ENCODE data around the gene PLXNA4. TPM values are rescaled to one million over a fixed set of nuclear protein-coding genes. Genes with fewer than 3 reads are reported as not detected.

The PLXNA4 gene
- total and polyA plus RNA-seq, 2 experiments from 2014 or later, result 7.3 to 33.3 TPM

DNA sequence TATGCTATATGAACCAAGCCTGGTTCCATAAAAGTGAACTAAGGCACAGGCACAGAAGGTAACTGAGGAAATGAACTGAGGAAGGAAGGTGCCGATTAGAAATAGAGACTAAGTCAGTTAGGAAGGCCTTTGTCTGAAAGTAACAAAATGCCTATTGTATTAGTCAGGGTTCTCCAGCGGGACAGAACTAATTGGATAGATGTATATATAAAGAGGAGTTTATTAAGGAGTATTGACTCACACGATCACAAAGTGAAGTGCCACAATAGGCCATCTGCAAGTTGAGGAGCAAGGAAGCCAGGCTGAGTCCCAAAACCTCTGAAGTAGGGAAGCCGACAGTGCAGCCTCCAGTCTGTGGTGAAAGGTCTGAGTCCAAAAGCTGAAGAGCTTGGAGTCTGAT is 13.9 kb upstream of the PLXNA4 start:
- Histone ChIP-seq H3K4me1 (ENCODE audit: low read depth) (no peaks in the 10 kb centered on the region), H3K27ac (no peak overlapping the region)

DNA sequence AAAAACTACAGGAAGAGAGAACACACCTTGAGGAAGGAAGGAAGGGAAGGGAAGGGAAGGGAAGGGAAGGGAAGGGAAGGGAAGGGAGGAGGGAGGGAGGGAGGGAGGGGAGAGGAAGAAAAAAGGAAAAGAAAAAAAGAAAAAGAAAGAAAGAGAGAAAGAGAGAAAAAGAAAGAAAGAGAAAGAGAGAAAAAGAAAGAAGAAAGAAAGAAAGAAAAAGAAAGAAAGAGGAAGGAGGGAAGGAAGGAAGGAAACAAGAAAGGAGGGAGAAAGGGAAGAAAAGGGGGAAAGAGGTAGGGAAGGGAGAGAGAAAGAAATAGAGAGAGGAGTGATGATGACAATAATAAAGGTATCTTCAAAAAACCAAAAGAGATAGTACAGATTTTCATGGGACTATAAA is 12.3 kb upstream of the PLXNA4 start:
- no peak for DNase-seq (ENCODE audit: low read depth in 1 of 2, low spot score in 1 of 2)
- Histone ChIP-seq H3K9me3 (ENCODE audit: low read depth) (no peaks in the 10 kb centered on the region), H3K27ac (no peak overlapping the region), H3K27me3 (peaks cover 81% of the 10 kb centered on the region), H3K4me3 (no peak overlapping the region), H3K4me1 (ENCODE audit: low read depth) (no peaks in the 10 kb centered on the region), H3K36me3 (no peaks in the 10 kb centered on the region)
- TF ChIP-seq, protein P1, sequence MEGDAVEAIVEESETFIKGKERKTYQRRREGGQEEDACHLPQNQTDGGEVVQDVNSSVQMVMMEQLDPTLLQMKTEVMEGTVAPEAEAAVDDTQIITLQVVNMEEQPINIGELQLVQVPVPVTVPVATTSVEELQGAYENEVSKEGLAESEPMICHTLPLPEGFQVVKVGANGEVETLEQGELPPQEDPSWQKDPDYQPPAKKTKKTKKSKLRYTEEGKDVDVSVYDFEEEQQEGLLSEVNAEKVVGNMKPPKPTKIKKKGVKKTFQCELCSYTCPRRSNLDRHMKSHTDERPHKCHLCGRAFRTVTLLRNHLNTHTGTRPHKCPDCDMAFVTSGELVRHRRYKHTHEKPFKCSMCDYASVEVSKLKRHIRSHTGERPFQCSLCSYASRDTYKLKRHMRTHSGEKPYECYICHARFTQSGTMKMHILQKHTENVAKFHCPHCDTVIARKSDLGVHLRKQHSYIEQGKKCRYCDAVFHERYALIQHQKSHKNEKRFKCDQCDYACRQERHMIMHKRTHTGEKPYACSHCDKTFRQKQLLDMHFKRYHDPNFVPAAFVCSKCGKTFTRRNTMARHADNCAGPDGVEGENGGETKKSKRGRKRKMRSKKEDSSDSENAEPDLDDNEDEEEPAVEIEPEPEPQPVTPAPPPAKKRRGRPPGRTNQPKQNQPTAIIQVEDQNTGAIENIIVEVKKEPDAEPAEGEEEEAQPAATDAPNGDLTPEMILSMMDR (IDR thresholded peaks at IDR 0.05; ENCODE audit: low read depth, low read length), result no peak

More for the DNA sequence above, 13.9 kb upstream of the PLXNA4 start:
- Histone ChIP-seq H3K9me3 (ENCODE audit: low read depth) (no peaks in the 10 kb centered on the region), H3K36me3 (no peaks in the 10 kb centered on the region), H3K27me3 (peaks cover 83% of the 10 kb centered on the region), H3K4me3 (no peak overlapping the region)
- TF ChIP-seq, protein P1 (IDR thresholded peaks at IDR 0.05; ENCODE audit: low read depth, low read length), result no peak
- no peak for DNase-seq (ENCODE audit: low read depth in 1 of 2, low spot score in 1 of 2)

DNA sequence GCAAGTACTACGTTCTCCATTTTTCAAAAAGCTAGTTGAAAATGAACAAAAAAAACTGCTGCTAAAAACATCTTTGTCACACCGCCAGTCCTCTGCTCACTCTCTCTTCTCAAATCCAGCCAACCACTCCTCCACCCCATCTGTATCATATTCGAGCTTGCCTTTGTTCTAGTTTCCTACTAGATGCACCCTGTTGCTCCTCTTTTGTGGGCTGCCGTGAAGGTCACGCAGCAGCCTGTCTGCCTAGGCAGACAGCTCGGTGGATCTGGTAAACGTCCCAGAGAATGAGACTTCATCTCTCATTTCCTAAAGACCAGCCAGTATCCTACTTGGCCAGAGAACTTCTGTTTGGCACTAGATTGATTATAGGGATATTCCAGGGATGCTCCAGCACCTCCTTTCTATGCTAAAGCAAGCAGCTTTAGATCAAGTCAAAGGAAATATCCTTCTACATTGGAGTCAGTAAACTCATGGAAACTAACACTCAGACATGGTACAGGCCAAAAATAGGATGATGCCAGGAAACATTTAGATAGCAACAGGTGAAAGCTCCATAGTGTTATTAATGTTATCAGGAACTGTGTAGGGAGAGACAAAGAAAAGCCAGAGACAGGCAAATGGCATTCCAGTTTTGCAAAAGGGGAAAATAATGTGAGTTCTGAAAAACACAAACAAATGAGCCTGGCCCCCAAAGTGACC is 8.7 kb upstream of the PLXNA4 start:
- Histone ChIP-seq H3K9me3 (ENCODE audit: low read depth) (no peaks in the 10 kb centered on the region), H3K27ac (no peak overlapping the region), H3K4me1 (ENCODE audit: low read depth) (no peaks in the 10 kb centered on the region), H3K27me3 (peaks cover 82% of the 10 kb centered on the region), H3K36me3 (no peaks in the 10 kb centered on the region), H3K4me3 (no peak overlapping the region)
- DNase-seq (ENCODE audit: low read depth in 1 of 2, low spot score in 1 of 2), result no peak
- TF ChIP-seq, protein P1 (IDR thresholded peaks at IDR 0.05; ENCODE audit: low read depth, low read length), result no peak

DNA sequence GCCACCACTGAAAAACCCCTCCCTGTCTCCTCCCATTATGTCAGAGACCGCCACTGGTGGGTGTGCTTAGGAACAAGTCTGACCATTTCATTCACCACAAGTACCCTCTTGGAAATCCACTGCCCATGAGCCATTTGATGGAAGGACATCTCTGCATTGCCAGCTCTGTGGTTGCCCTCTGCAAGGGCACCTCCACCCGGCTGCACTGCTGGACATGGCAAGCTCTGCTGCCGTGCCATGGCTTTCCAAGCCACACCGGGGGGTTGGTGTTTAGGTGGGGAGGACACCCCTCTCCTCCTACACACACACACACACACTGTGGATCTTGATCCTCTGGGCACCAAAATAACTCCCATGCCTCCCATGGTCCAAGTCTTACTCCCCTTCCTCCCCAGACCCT is 5.2 kb upstream of the PLXNA4 start:
- Histone ChIP-seq H3K36me3 (no peaks in the 10 kb centered on the region), H3K27ac (no peak overlapping the region), H3K4me1 (ENCODE audit: low read depth) (no peaks in the 10 kb centered on the region), H3K4me3 (no peak overlapping the region), H3K9me3 (ENCODE audit: low read depth) (no peaks in the 10 kb centered on the region), H3K27me3 (peaks cover 72% of the 10 kb centered on the region)
- TF ChIP-seq, protein P1 (IDR thresholded peaks at IDR 0.05; ENCODE audit: low read depth, low read length), result no peak
- DNase-seq (ENCODE audit: low read depth in 1 of 2, low spot score in 1 of 2), result no peak

DNA sequence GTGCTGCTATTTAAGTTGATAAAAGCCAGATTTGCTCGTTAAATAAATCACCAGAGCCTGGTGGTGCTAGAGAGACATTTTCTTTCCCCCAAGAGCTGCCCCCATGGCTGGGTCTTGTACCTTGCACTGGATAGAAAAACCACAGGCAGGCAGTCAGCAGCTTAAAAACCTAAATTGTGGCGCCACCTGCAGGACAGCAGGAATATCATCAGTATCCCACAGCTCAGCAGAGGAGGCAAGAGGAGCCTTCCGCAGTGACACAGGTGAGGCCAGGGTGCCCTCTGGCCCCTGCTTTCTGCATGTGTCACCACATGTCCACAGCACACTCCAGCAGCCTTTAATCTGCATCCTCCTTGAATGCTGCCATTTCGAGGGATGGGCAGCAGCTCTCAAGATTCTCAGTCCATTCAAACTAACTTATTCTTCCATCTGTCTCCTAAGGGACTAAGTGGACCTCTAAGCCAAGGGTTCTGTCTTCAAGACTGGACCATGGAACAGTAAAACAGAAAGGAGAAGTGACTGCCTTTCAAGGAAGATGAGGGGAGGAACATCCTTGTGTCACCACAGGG is 4.5 kb upstream of the PLXNA4 start:
- Histone ChIP-seq H3K27me3 (peaks cover 72% of the 10 kb centered on the region), H3K4me3 (no peak overlapping the region), H3K9me3 (ENCODE audit: low read depth) (no peaks in the 10 kb centered on the region), H3K36me3 (no peaks in the 10 kb centered on the region), H3K27ac (no peak overlapping the region), H3K4me1 (ENCODE audit: low read depth) (no peaks in the 10 kb centered on the region)
- TF ChIP-seq, protein P1 (IDR thresholded peaks at IDR 0.05; ENCODE audit: low read depth, low read length), result peak; percentile 70
- peak; percentile 86 to 88 for DNase-seq (ENCODE audit: low read depth in 1 of 2, low spot score in 1 of 2)
